Heart right ventricle (tissue), 16 donors: ENCODE data around the gene RGP1. TPM values are rescaled to one million over a fixed set of nuclear protein-coding genes. Genes with fewer than 3 reads are reported as not detected.

Source experiments
- ATAC-seq, 8 donors: fragments of 200-7000 bp; cut with Tn5 transposase; one replicate each; pipeline ENCODE4 v1.9.1; 2020; ENCODE audit warnings: mild to moderate bottlenecking in 8 of 8, moderate library complexity in 8 of 8, moderate number of reproducible peaks in 1 of 8
- DNase-seq, 2 donors: peaks; one replicate each; pipeline ENCODE4 v3.0.0-alpha.2; 2020
- H3K27ac ChIP-seq, 10 donors: fragments of 200-600 bp; sonication (generic) in 2 of 10; one replicate each; pipeline versions ENCODE4 v1.5.0 to v1.8.0; 2020 to 2022; ENCODE audit warnings: mild to moderate bottlenecking in 3 of 10
- H3K27me3 ChIP-seq, 7 donors: fragments of 200-600 bp; one replicate each; pipeline ENCODE4 v1.8.0; 2021 to 2022; ENCODE audit warnings: mild to moderate bottlenecking in 2 of 7
- H3K36me3 ChIP-seq, 9 donors: fragments of 200-600 bp; sonication (generic) in 1 of 9; one replicate each; pipeline versions ENCODE4 v1.5.0 to v1.8.0; 2020 to 2022; ENCODE audit warnings: mild to moderate bottlenecking in 2 of 9
- H3K4me1 ChIP-seq, 9 donors: fragments of 200-600 bp; sonication (generic) in 1 of 9; one replicate each; pipeline versions ENCODE4 v1.5.0 to v1.8.0; 2020 to 2022; ENCODE audit warnings: mild to moderate bottlenecking in 4 of 9
- H3K4me3 ChIP-seq, 10 donors: fragments of 200-600 bp; sonication (generic) in 2 of 10; one replicate each; pipeline versions ENCODE4 v1.5.0 to v1.8.0; 2020 to 2022; ENCODE audit warnings: mild to moderate bottlenecking in 7 of 10, moderate library complexity in 2 of 10
- H3K9me3 ChIP-seq, 11 donors: fragments of 200-600 bp in 10 of 11; sonication (generic) in 2 of 11; one replicate each; pipeline versions ENCODE4 v1.5.0 to v1.8.0; 2013 to 2022; ENCODE audit warnings: mild to moderate bottlenecking in 2 of 11, control low read depth in 1 of 11, moderate library complexity in 1 of 11
- WGBS, 2 donors: extraction: QIAGEN DNeasy Blood & Tissue Kit; methylation state at CpG; one replicate each; pipeline ENCODE4 v1.1.7; 2013; ENCODE audit warnings: inconsistent platforms in 1 of 2; 5-methylcytosine and 5-hydroxymethylcytosine counted together
- intact Hi-C, 10 donors: fragments of 100-400 bp; cut with DNase I; formaldehyde crosslinking; loops; one replicate each; pipeline versions ENCODE4 v1.11.1 to v1.14.2; 2022
- polyA plus RNA-seq, 2 donors: library from polyadenylated mRNA; stranded (reverse); fragments of 200-250 nt; gene quantifications; one replicate each; pipeline ENCODE4 v1.2.3, GENCODE V29; 2013
- total RNA-seq, 10 donors: library from RNA; stranded (reverse); fragmentation: NEBNext Ultra II Directional in 3 of 10; extraction: Animal tissue kit (Norgen Biotek cat#: 25700) in 3 of 10; gene quantifications; one replicate each; pipeline versions ENCODE4 v1.2.1 to v1.2.4, GENCODE V29; 2021 to 2023
- TF ChIP-seq, protein P1 (sequence below), 9 donors: fragments of 200-600 bp; sonication (generic) in 2 of 9; IDR thresholded peaks; one replicate each; pipeline versions ENCODE4 v1.5.0 to v1.8.0; 2021 to 2022; ENCODE audit warnings: antibody characterized with exemption in 9 of 9, mild to moderate bottlenecking in 5 of 9, moderate library complexity in 1 of 9
- donor health status: Arrhythmogenic right ventricular cardiomyopathy.
- donor health status: ischemic (EF 13 %, LVEDD 7.1; RV severe dilation, severe dysfunction).
- donor health status: healthy with polysubstance abuse.
- donor health status: DM: no; HTN: yes; CAD: no.
- donor health status: DM: no; HTN: no; CAD: no.
- donor health status: ischemic (EF 25% LVEDD 6.9; RV normal size, moderate dysfunction).
- donor health status: ischemic (EF 25% LVEDD 5.7; RV mildly dilated, moderate dysfunction).
- donor health status: healthy.
- donor health status: DM: yes; HTN: yes; CAD: no.
- donor health status: Ischemic cardiomyopathy.
- donor health status: ischemic (EF 35%, LVEDD 5.7; RV mildly dilated, moderate dysfunction).
- donor health status: nonischemic (EF 11% LVEDD 7.7; RV severe dilation, severe dysfunction).
- donor health status: DM: yes; HTN: yes; CAD: no.
- donor health status: PGD.
- donor health status: ischemic (EF 29% LVEDD 5.4; RV normal size, mild dysfunction).
- donor health status: nonischemic (EF 23%, LVEDD 6.1; RV moderate dilation, normal function).

The RGP1 gene
- total and polyA plus RNA-seq, 12 donors = 8.2 to 39.4 (median 32.1) TPM

- Histone ChIP-seq H3K27ac (no peak overlapping the region), H3K27me3 (no peaks in the 10 kb centered on the region), H3K36me3 (peaks cover 0 to 81% (median 57%) of the 10 kb centered on the region in 9 donors), H3K9me3 (no peaks in the 10 kb centered on the region), H3K4me3 (no peak overlapping the region), H3K4me1 (peaks cover 0 to 61% (median 44%) of the 10 kb centered on the region in 9 donors)
- ATAC-seq = no peak
- DNase-seq = no peak
- TF ChIP-seq, protein P1, sequence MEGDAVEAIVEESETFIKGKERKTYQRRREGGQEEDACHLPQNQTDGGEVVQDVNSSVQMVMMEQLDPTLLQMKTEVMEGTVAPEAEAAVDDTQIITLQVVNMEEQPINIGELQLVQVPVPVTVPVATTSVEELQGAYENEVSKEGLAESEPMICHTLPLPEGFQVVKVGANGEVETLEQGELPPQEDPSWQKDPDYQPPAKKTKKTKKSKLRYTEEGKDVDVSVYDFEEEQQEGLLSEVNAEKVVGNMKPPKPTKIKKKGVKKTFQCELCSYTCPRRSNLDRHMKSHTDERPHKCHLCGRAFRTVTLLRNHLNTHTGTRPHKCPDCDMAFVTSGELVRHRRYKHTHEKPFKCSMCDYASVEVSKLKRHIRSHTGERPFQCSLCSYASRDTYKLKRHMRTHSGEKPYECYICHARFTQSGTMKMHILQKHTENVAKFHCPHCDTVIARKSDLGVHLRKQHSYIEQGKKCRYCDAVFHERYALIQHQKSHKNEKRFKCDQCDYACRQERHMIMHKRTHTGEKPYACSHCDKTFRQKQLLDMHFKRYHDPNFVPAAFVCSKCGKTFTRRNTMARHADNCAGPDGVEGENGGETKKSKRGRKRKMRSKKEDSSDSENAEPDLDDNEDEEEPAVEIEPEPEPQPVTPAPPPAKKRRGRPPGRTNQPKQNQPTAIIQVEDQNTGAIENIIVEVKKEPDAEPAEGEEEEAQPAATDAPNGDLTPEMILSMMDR (IDR thresholded peaks at IDR 0.05) = no peak
- intact Hi-C loops = no loop called here
- WGBS, 2 donors = 58 to 62% methylated on average over 2 of the region's 2 CpGs
Measured at GRCh38 chr9:35743452-35743851, 5.6 kb upstream of the RGP1 start.

DNA sequence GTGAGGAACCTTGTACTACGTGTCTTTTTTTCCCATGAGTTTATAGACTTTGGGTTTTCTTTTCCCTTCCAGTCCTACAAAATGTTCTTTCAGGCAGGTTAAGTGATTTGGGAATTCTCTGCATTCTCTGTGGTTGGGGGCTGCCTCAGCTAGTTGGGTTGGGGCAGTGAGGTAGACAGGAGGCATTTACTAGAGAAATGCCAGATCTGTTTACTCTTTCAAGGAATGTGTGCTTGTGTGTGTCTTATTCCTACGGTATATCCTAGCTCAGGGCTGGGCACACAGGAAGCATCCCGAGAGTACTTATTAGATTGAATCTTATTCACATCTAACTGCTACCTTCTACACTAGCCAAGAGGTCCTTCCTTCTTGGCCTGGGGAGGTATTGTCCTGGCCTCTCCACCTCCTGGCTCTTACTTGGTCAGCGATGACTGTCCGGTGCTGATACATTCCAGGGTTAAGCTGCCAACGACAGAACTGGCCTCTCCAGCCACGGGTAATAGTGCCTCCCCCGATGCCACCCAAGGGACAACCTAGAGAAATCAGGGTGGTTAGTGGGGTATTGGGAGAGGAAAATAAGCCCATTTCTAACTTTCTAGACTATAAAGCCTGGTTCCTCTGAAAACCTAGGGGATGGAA is 5.1 kb upstream of the RGP1 start:
- DNase-seq = no peak
- Histone ChIP-seq H3K36me3 (peaks cover 0 to 75% (median 52%) of the 10 kb centered on the region in 9 donors), H3K4me3 (no peak overlapping the region), H3K9me3 (no peaks in the 10 kb centered on the region), H3K27ac (peak overlapping the region in 3 of 10 donors; percentile 30 to 51 (median 37)), H3K27me3 (no peaks in the 10 kb centered on the region), H3K4me1 (peaks cover 0 to 61% (median 44%) of the 10 kb centered on the region in 9 donors)
- TF ChIP-seq, protein P1 (IDR thresholded peaks at IDR 0.05) = no peak
- WGBS, 2 donors = 61 to 62% methylated on average over 8 of the region's 8 CpGs
- ATAC-seq = no peak
- intact Hi-C loops = no loop called here

- no peaks in the 10 kb centered on the region for H3K27me3 ChIP-seq
- peak overlapping the region in 3 of 10 donors; percentile 25 to 97 (median 37) for H3K27ac ChIP-seq
- intact Hi-C loops = loop anchor here in 1 of 10 donors (5.0 kb wide), 1 partner anchor 88 kb away; the partner anchor contains the start of genes CCDC107 and RMRP
- ATAC-seq (no peak), DNase-seq (no peak)
- H3K4me1 ChIP-seq = peaks cover 7 to 73% (median 55%) of the 10 kb centered on the region in 9 donors
- H3K36me3 ChIP-seq = peaks cover 0 to 63% (median 37%) of the 10 kb centered on the region in 9 donors
- TF ChIP-seq, protein P1 (IDR thresholded peaks at IDR 0.05) = no peak
- no peaks in the 10 kb centered on the region for H3K9me3 ChIP-seq
- H3K4me3 ChIP-seq = peak overlapping the region in 9 of 10 donors; percentile 71 to 99 (median 92)
- WGBS, 2 donors = 13 to 20% methylated on average over 1 of the region's 1 CpG
Measured at GRCh38 chr9:35745569-35745968, 3.5 kb upstream of the RGP1 start.

- H3K27ac ChIP-seq = peak overlapping the region in 4 of 10 donors; percentile 20 to 99 (median 62)
- 26 to 30% methylated on average over 3 of the region's 3 CpGs for WGBS, 2 donors
Measured at GRCh38 chr9:35746583-35746982, 2.5 kb upstream of the RGP1 start.

More at GRCh38 chr9:35746583-35746982, 2.5 kb upstream of the RGP1 start:
- intact Hi-C loops = loop anchor here in 1 of 10 donors (5.0 kb wide), 1 partner anchor 89 kb away; the partner anchor contains the start of genes CCDC107 and RMRP
- Histone ChIP-seq H3K27me3 (no peaks in the 10 kb centered on the region), H3K36me3 (peaks cover 0 to 63% (median 42%) of the 10 kb centered on the region in 9 donors), H3K4me3 (peak overlapping the region; percentile 71 to 99 (median 92)), H3K4me1 (peaks cover 7 to 80% (median 58%) of the 10 kb centered on the region in 9 donors), H3K9me3 (no peaks in the 10 kb centered on the region)
- ATAC-seq (no peak), DNase-seq (no peak)
- TF ChIP-seq, protein P1 (IDR thresholded peaks at IDR 0.05) = no peak
